CD4-positive, alpha-beta T cell (primary cell): ENCODE results near the gene FTSJ1. TPM values are rescaled to one million over a fixed set of nuclear protein-coding genes. Genes with fewer than 3 reads are reported as not detected.

Experiments used
- ATAC-seq: fragments of 200-7000 bp; cut with Tn5 transposase; one replicate; pipeline ENCODE4 v1.10.0; 2022; ENCODE audit warnings: mild to moderate bottlenecking; ENCODE audit not compliant: poor library complexity
- CTCF ChIA-PET: fragments of 350-600 bp; sonication (Branson Sonifier 250); formaldehyde crosslinking; loops from one replicate; lab custom pipeline; 2021; ENCODE audit warnings: antibody characterized with exemption, inconsistent platforms; lab: Charles Lee
- POLR2A ChIA-PET: fragments of 350-600 bp; sonication (Branson Sonifier 250); formaldehyde crosslinking; loops from one replicate; lab custom pipeline; 2021; ENCODE audit warnings: antibody characterized with exemption, inconsistent platforms; lab: Charles Lee
- DNase-seq, 14 experiments: peaks; one replicate each; pipeline ENCODE4 v3.0.0-alpha.2; 2013 to 2020; ENCODE audit warnings: mixed read lengths in 2 of 14
- H3K27ac ChIP-seq, 2 donors: one replicate each; pipeline versions ENCODE4 v1.5.1 to v1.7.0; 2013; ENCODE audit warnings: low read length in 2 of 2, low read depth in 1 of 2, mild to moderate bottlenecking in 1 of 2
- H3K27me3 ChIP-seq, 2 experiments: 1 replicate in 1 of 2; 2 replicates in 1 of 2; pipeline versions ENCODE4 v1.6.1 to v1.7.0; 2013; ENCODE audit warnings: low read length in 2 of 2, control low read depth in 1 of 2, mild to moderate bottlenecking in 1 of 2, moderate library complexity in 1 of 2; ENCODE audit not compliant: insufficient read depth in 2 of 2, control insufficient read depth in 1 of 2
- H3K36me3 ChIP-seq: one replicate; pipeline ENCODE4 v1.6.1; 2013; ENCODE audit warnings: low read length, control low read depth; ENCODE audit not compliant: insufficient read depth
- H3K4me1 ChIP-seq: one replicate; pipeline ENCODE4 v1.6.1; 2013; ENCODE audit warnings: low read length, control low read depth; ENCODE audit not compliant: insufficient read depth
- H3K4me3 ChIP-seq: one replicate; pipeline ENCODE4 v1.5.1; 2013; ENCODE audit warnings: mild to moderate bottlenecking, low read length, moderate library complexity
- H3K9me3 ChIP-seq, 2 experiments: 1 replicate in 1 of 2; 2 replicates in 1 of 2; pipeline versions ENCODE4 v1.6.1 to v1.7.0; 2013; ENCODE audit warnings: low read length in 2 of 2, mild to moderate bottlenecking in 2 of 2, control low read depth in 1 of 2, moderate library complexity in 1 of 2; ENCODE audit not compliant: control insufficient read depth in 1 of 2, insufficient read depth in 1 of 2
- H3K27ac Mint-ChIP-seq: one replicate; pipeline ENCODE4 v1.8.0; 2020; ENCODE audit warnings: mixed read lengths
- H3K27me3 Mint-ChIP-seq: one replicate; pipeline ENCODE4 v1.8.0; 2021; ENCODE audit warnings: mixed read lengths
- H3K36me3 Mint-ChIP-seq: one replicate; pipeline ENCODE4 v1.8.0; 2021; ENCODE audit warnings: low read depth, mixed read lengths
- H3K4me1 Mint-ChIP-seq: one replicate; pipeline ENCODE4 v1.8.0; 2021; ENCODE audit warnings: low read depth, mixed read lengths
- H3K4me3 Mint-ChIP-seq: one replicate; pipeline ENCODE4 v1.8.0; 2020; ENCODE audit warnings: mild to moderate bottlenecking, mixed read lengths
- H3K9me3 Mint-ChIP-seq: one replicate; pipeline ENCODE4 v1.8.0; 2020; ENCODE audit warnings: mixed read lengths
- CTCF ChIP-seq: fragments of 200-600 bp; IDR thresholded peaks from one replicate; pipeline ENCODE4 v1.8.0; 2022; ENCODE audit warnings: antibody characterized with exemption, mild to moderate bottlenecking
- intact Hi-C, 2 experiments: fragments of 100-400 bp; cut with DNase I in 1 of 2; cut with micrococcal nuclease in 1 of 2; formaldehyde crosslinking; loops; one replicate each; pipeline versions ENCODE4 v1.15.1 to v1.9.0; 2023 to 2025; cut with DNase I, micrococcal nuclease
- total RNA-seq, 174 experiments: library from RNA in 2 of 174; stranded (reverse) in 2 of 174; gene quantifications; one replicate each; pipeline ENCODE4 v1.2.3 and lab custom pipeline; 2021 to 2026

Gene FTSJ1
- total RNA-seq, 2 experiments from 2014 or later, result 60.0 to 61.0 TPM

DNA sequence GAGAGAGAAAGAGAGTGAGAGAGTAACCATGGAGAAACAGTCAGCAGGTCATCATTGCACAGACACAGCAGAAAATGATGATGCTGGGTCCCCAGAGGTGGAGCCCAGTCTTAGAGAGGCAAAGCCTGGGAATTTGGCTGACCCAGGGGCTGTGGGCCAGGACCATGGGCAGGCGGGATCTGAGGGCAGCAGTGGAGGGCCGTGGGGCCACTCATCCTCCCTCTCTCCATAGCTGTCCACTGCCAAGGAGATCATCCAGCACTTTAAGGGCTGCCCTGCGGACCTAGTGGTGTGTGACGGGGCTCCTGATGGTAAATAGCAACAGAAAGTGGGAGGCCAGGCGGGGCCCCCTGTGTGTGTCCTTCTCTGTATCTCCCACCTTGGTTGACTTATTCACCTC lies 2.8 kb downstream of the FTSJ1 start:
- H3K4me3 ChIP-seq, result no peak overlapping the region
- intact Hi-C loops, result loop anchor here (5.0 to 10.0 kb wide), 5 partner anchors 43 to 824 kb away; partner anchors contain the start of genes EBP (in 2 of the 2), TBC1D25 (in 2 of the 2), ELK1 (in 1 of the 2) and RBM3 (in 1 of the 2)
- ATAC-seq (no peak), DNase-seq (no peak)
- ChIA-PET CTCF (no interaction called here), POLR2A (no interaction called here)
- Mint-ChIP-seq H3K27me3 (no peaks in the 10 kb centered on the region), H3K9me3 (no peaks in the 10 kb centered on the region), H3K4me1 (peaks cover 23% of the 10 kb centered on the region), H3K36me3 (peaks cover 53% of the 10 kb centered on the region), H3K27ac (peak overlapping the region; percentile 14), H3K4me3 (no peak overlapping the region)
- H3K36me3 ChIP-seq, result peaks cover 40% of the 10 kb centered on the region
- H3K27ac ChIP-seq, result no peak overlapping the region
- peaks cover 22% of the 10 kb centered on the region for H3K4me1 ChIP-seq
- no peaks in the 10 kb centered on the region for H3K9me3 ChIP-seq
- no peak for TF ChIP-seq CTCF
- no peaks in the 10 kb centered on the region for H3K27me3 ChIP-seq

GRCh38 chrX:48480142-48480541 lies 4.1 kb downstream of the FTSJ1 start:
- H3K9me3 ChIP-seq, result no peaks in the 10 kb centered on the region
- no peaks in the 10 kb centered on the region for H3K27me3 Mint-ChIP-seq
- H3K36me3 ChIP-seq, result peaks cover 40% of the 10 kb centered on the region
- no peak for TF ChIP-seq CTCF
- H3K27me3 ChIP-seq, result no peaks in the 10 kb centered on the region
- ATAC-seq (no peak), DNase-seq (no peak)
- no peak overlapping the region for H3K27ac ChIP-seq
- intact Hi-C loops, result no loop called here
- H3K4me1 ChIP-seq, result peaks cover 19% of the 10 kb centered on the region
- peaks cover 23% of the 10 kb centered on the region for H3K4me1 Mint-ChIP-seq
- peak overlapping the region; percentile 47 for H3K27ac Mint-ChIP-seq
- no peaks in the 10 kb centered on the region for H3K9me3 Mint-ChIP-seq
- H3K36me3 Mint-ChIP-seq, result peaks cover 53% of the 10 kb centered on the region
- H3K4me3 ChIP-seq, result no peak overlapping the region
- POLR2A ChIA-PET, result no interaction called here
- H3K4me3 Mint-ChIP-seq, result no peak overlapping the region
- CTCF ChIA-PET, result no interaction called here

- intact Hi-C loops, result no loop called here
- TF ChIP-seq CTCF, result no peak
- DNase-seq (no peak), ATAC-seq (no peak)
- no peaks in the 10 kb centered on the region for H3K9me3 Mint-ChIP-seq
- Histone ChIP-seq H3K9me3 (no peaks in the 10 kb centered on the region), H3K27me3 (no peaks in the 10 kb centered on the region), H3K36me3 (peaks cover 40% of the 10 kb centered on the region), H3K4me1 (peaks cover 19% of the 10 kb centered on the region), H3K27ac (no peak overlapping the region), H3K4me3 (no peak overlapping the region)
- H3K27me3 Mint-ChIP-seq, result no peaks in the 10 kb centered on the region
- ChIA-PET CTCF (no interaction called here), POLR2A (no interaction called here)
- peaks cover 53% of the 10 kb centered on the region for H3K36me3 Mint-ChIP-seq
- H3K27ac Mint-ChIP-seq, result peak overlapping the region; percentile 47
- H3K4me3 Mint-ChIP-seq, result no peak overlapping the region
- peaks cover 22% of the 10 kb centered on the region for H3K4me1 Mint-ChIP-seq
Measured at GRCh38 chrX:48480583-48480982, 4.6 kb downstream of the FTSJ1 start.
